ENCODE data around the gene RELCH. TPM values are rescaled to one million over a fixed set of nuclear protein-coding genes. Genes with fewer than 3 reads are reported as not detected.

The RELCH gene
- total and polyA plus RNA-seq, 9 donors, result 11.2 to 32.7 (median 23.6) TPM

GRCh38 chr18:62144338-62144737, 42.7 kb upstream of the RELCH start:
- Histone ChIP-seq H3K4me3 (no peak overlapping the region), H3K27me3 (no peaks in the 10 kb centered on the region), H3K9me3 (no peaks in the 10 kb centered on the region), H3K4me1 (ENCODE audit: insufficient read depth) (no peaks in the 10 kb centered on the region), H3K27ac (no peak overlapping the region), H3K36me3 (no peaks in the 10 kb centered on the region)
- intact Hi-C loops (cut with DNase I), result no loop called here
- DNase-seq, result no peak
- 90 to 96% (median 95%) methylated on average over 2 of the region's 2 CpGs for WGBS, 3 donors
- TF ChIP-seq CTCF (IDR thresholded peaks at IDR 0.05) (no peak), POLR2A (IDR thresholded peaks at IDR 0.05) (no peak), EP300 (IDR thresholded peaks at IDR 0.05) (no peak)

DNA sequence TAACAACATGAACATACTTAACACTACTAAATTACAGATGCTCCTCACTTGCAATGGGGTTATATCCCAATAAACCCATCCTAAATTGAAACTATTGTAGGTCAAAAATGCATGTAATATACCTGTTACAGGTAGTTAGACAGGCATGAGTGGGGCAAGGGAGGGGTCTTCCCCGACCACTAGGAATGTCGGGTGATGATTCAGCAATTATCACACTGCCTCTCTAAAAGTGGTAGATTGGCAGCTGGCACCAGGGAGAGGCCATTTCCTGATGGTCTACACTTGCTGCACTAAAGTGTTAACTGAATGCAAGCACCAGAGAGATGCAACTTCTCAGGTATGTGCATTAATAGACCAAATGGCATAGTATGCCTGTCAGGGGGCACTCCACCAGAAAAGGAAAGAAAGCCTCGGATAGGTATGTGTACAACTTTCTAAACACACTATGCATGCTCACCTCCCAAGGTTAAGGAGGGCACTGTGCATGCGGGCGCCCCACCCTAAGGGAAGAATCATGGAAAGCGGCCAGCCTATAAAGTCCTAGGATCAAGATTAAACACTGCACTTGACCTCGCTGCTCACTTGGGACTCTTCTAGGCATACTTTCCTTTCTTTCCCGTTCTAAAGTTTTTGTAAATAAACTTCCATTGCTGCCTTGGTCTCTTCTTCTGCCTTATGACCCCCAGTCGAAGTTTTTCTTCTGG, 35.8 kb upstream of the RELCH start:
- intact Hi-C loops (cut with DNase I), result no loop called here
- 93 to 96% (median 93%) methylated on average over 9 of the region's 9 CpGs for WGBS, 3 donors
- no peak overlapping the region for H3K4me3 ChIP-seq
- H3K4me1 ChIP-seq (ENCODE audit: insufficient read depth), result no peaks in the 10 kb centered on the region
- no peak overlapping the region for H3K27ac ChIP-seq
- no peaks in the 10 kb centered on the region for H3K27me3 ChIP-seq
- DNase-seq, result no peak
- H3K9me3 ChIP-seq, result no peaks in the 10 kb centered on the region
- H3K36me3 ChIP-seq, result no peaks in the 10 kb centered on the region
- TF ChIP-seq CTCF (IDR thresholded peaks at IDR 0.05) (no peak), POLR2A (IDR thresholded peaks at IDR 0.05) (no peak), EP300 (IDR thresholded peaks at IDR 0.05) (no peak)

DNA sequence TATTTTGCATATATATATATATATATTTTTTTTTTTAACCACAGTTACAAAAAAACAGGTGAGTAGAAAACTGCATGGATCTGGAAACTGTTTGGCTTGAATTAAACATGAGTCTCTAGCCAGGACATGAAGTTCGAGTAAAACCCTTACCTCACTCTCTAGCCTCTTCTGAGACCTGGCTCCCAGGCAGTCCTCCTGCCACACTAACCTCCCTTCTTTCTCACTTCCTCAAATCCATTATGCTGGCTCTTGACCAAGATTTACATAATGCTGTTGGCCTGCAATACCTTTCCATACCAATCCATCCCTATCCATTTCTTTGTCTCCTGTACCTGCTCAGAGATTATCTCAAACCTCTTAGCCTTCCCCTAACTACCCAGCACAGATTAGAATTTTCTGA, 34.2 kb upstream of the RELCH start:
- H3K9me3 ChIP-seq, result no peaks in the 10 kb centered on the region
- no peak for TF ChIP-seq EP300 (IDR thresholded peaks at IDR 0.05)
- TF ChIP-seq POLR2A (IDR thresholded peaks at IDR 0.05), result no peak
- TF ChIP-seq CTCF (IDR thresholded peaks at IDR 0.05), result no peak
- H3K36me3 ChIP-seq, result no peaks in the 10 kb centered on the region
- DNase-seq, result no peak
- no peaks in the 10 kb centered on the region for H3K27me3 ChIP-seq
- H3K4me1 ChIP-seq (ENCODE audit: insufficient read depth), result no peaks in the 10 kb centered on the region
- no peak overlapping the region for H3K4me3 ChIP-seq
- intact Hi-C loops (cut with DNase I), result no loop called here
- WGBS, 3 donors, result 93 to 94% (median 93%) methylated on average over 1 of the region's 1 CpG
- H3K27ac ChIP-seq, result no peak overlapping the region

DNA sequence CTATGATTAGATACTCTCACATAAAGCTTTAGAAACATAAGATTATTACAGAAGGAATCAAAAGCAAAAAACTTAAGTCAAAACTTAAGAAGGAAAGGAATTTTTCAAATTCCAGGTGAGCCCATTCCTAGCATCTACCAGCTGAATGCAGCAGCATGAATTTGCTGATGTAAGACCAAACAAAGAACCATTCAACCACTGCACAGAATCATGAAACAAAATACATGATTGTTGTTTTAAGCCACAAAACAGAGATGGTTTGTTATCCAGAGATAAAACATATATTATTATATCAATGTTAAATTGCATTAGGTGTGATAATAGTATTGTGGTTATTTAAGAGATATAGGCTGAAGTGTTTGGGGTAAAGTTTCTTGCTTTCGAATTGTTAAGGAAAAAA, 29.2 kb upstream of the RELCH start:
- Histone ChIP-seq H3K9me3 (no peaks in the 10 kb centered on the region), H3K27ac (no peak overlapping the region), H3K27me3 (no peaks in the 10 kb centered on the region), H3K4me3 (no peak overlapping the region), H3K4me1 (ENCODE audit: insufficient read depth) (no peaks in the 10 kb centered on the region), H3K36me3 (no peaks in the 10 kb centered on the region)
- WGBS, 3 donors, result 89 to 98% (median 90%) methylated on average over 1 of the region's 1 CpG
- no peak for TF ChIP-seq EP300 (IDR thresholded peaks at IDR 0.05)
- no peak for TF ChIP-seq CTCF (IDR thresholded peaks at IDR 0.05)
- TF ChIP-seq POLR2A (IDR thresholded peaks at IDR 0.05), result no peak
- DNase-seq, result no peak
- intact Hi-C loops (cut with DNase I), result no loop called here

Measured in ovary (tissue), 9 donors.